Keratinocyte (primary cell): ENCODE results near the gene CTNNA2.

ENCODE experiments used
- EZH2 ChIP-seq: IDR thresholded peaks from one replicate; pipeline ENCODE4 v1.6.1; 2012; ENCODE audit warnings: inconsistent platforms, mild to moderate bottlenecking, low read length, moderate library complexity
- TF ChIP-seq, protein P1 (sequence below), 3 experiments: IDR thresholded peaks in 1 of 3; conservative IDR thresholded peaks in 1 of 3; optimal IDR thresholded peaks in 1 of 3; 2 replicates in 2 of 3; 3 replicates in 1 of 3; pipeline versions ENCODE3 to v1.5.1; 2011; ENCODE audit warnings: low read length in 3 of 3, mild to moderate bottlenecking in 3 of 3, moderate library complexity in 2 of 3, control low read depth in 1 of 3, inconsistent platforms in 1 of 3; ENCODE audit not compliant: insufficient read depth in 2 of 3; ENCODE audit errors: extremely low read depth in 1 of 3

DNA sequence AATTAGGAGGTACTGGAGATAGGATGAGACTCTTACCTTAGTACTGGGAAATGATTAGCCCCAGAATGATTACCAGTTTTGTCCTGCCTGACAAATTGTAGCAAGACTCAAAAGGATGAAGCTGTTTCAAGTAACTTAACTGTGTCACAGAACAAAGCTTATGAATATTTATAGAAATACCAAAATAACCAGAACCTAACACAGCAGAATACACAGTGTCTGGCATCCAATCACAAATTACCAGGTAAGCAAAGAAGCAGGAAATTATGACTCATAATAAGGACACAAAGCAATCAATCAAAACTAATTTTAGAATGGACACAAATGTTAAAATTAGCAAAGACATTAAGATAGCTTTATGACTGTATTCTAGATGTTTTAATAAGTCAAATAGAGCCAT lies 91.9 kb downstream of the CTNNA2 start:
- TF ChIP-seq, protein P1, sequence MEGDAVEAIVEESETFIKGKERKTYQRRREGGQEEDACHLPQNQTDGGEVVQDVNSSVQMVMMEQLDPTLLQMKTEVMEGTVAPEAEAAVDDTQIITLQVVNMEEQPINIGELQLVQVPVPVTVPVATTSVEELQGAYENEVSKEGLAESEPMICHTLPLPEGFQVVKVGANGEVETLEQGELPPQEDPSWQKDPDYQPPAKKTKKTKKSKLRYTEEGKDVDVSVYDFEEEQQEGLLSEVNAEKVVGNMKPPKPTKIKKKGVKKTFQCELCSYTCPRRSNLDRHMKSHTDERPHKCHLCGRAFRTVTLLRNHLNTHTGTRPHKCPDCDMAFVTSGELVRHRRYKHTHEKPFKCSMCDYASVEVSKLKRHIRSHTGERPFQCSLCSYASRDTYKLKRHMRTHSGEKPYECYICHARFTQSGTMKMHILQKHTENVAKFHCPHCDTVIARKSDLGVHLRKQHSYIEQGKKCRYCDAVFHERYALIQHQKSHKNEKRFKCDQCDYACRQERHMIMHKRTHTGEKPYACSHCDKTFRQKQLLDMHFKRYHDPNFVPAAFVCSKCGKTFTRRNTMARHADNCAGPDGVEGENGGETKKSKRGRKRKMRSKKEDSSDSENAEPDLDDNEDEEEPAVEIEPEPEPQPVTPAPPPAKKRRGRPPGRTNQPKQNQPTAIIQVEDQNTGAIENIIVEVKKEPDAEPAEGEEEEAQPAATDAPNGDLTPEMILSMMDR (optimal IDR thresholded peaks at IDR 0.05 in 1 of 3, IDR thresholded peaks at IDR 0.05 in 1 of 3, conservative IDR thresholded peaks at IDR 0.05 in 1 of 3; ENCODE audit: extremely low read depth in 1 of 3, insufficient read depth in 2 of 3, low read length in 3 of 3) = no peak
- TF ChIP-seq EZH2 = no peak
